GM06990 (cell line): ENCODE measurements around the gene PAN3.

Experiments used
- DNase-seq: peaks from one replicate; pipeline ENCODE4 v3.0.0-alpha.2; 2011; ENCODE audit not compliant: insufficient read length; ENCODE audit errors: extremely low read depth
- H3K27me3 ChIP-seq: replicated peaks from 2 replicates; pipeline ENCODE4 v1.6.0; 2011; ENCODE audit warnings: low read length; ENCODE audit not compliant: control insufficient read depth, insufficient read depth
- H3K36me3 ChIP-seq: 2 replicates; pipeline ENCODE4 v1.5.1; 2011; ENCODE audit warnings: low read length; ENCODE audit not compliant: control insufficient read depth, insufficient read depth
- H3K4me3 ChIP-seq: replicated peaks from 2 replicates; pipeline ENCODE4 v1.5.1; 2011; ENCODE audit warnings: low read depth, mild to moderate bottlenecking, control low read depth, low read length
- TF ChIP-seq, protein P1 (sequence below): IDR thresholded peaks from 2 replicates; pipeline ENCODE4 v1.5.1; 2011; ENCODE audit warnings: low read length, control low read depth, mild to moderate bottlenecking, inconsistent platforms; ENCODE audit not compliant: insufficient read depth, poor library complexity, severe bottlenecking

Gene PAN3

DNA sequence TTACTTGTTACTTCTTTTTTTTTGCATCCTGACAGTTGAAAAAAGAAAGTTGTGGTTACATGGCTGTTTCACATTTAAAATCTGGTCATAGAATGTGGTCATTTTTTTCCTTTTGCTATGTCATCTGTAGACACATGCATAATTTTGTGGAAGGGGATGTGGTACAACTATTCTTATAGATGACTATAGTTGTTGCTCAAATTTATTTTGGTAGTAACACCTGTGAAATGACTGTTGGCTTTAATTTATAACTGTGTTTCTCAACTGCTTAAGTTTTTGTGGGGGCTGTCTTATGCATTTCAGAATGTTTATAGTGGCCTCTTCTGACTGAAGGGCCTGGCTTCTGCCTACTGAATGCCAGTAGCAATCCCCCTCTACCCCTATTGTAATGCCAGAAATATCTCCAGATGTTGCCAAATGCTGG lies 130.5 kb downstream of the PAN3 start:
- TF ChIP-seq, protein P1, sequence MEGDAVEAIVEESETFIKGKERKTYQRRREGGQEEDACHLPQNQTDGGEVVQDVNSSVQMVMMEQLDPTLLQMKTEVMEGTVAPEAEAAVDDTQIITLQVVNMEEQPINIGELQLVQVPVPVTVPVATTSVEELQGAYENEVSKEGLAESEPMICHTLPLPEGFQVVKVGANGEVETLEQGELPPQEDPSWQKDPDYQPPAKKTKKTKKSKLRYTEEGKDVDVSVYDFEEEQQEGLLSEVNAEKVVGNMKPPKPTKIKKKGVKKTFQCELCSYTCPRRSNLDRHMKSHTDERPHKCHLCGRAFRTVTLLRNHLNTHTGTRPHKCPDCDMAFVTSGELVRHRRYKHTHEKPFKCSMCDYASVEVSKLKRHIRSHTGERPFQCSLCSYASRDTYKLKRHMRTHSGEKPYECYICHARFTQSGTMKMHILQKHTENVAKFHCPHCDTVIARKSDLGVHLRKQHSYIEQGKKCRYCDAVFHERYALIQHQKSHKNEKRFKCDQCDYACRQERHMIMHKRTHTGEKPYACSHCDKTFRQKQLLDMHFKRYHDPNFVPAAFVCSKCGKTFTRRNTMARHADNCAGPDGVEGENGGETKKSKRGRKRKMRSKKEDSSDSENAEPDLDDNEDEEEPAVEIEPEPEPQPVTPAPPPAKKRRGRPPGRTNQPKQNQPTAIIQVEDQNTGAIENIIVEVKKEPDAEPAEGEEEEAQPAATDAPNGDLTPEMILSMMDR = no peak
- peak; percentile 84 for DNase-seq
- Histone ChIP-seq H3K4me3 (no peak overlapping the region), H3K27me3 (no peaks in the 10 kb centered on the region), H3K36me3 (peaks cover 5% of the 10 kb centered on the region)

DNA sequence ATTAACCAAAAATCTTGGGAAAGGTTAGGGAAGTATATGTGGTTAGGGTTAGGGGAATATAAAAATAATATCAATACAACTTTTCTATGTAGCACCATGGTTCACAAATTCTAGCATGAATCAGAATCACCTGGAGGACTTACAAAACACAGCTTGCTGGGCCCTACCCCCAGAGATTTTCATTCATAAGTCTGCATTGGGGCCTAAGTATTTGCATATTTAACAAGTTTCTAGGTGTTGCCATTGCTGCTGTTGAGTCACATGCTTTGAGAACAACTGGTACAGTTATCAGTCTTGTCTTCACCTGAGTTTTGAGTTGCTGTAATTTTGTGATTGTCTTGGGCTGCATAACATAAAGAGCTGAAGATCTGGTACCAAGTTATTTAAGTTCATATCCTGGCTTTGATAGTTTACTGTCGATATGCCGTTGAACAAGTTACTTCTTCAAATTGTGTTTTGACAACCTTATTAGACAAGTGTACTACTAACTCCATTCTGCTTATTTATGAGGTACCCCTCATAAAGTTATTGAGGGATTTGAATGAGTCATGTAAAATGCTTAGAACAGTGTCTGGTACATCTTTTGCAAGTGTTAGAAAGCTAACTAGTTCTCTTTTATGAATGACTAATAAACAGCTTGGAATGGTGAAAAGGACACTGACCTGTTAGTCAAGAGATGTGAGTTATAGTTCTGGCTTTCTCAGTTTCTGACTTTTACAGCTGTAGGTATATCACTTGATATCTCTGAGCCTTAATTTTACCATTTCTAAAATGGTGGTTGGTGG lies 132.9 kb downstream of the PAN3 start:
- Histone ChIP-seq H3K4me3 (no peak overlapping the region), H3K27me3 (no peaks in the 10 kb centered on the region), H3K36me3 (peaks cover 5% of the 10 kb centered on the region)
- DNase-seq = no peak
- TF ChIP-seq, protein P1 = no peak

- DNase-seq = no peak
- TF ChIP-seq, protein P1 = no peak
- Histone ChIP-seq H3K36me3 (peaks cover 3% of the 10 kb centered on the region), H3K4me3 (no peak overlapping the region), H3K27me3 (no peaks in the 10 kb centered on the region)
These were observed 135.6 kb downstream of the PAN3 start for GRCh38 chr13:28273919-28274318.

- peaks cover 5% of the 10 kb centered on the region for H3K36me3 ChIP-seq
- no peak overlapping the region for H3K4me3 ChIP-seq
- TF ChIP-seq, protein P1 = no peak
- no peak for DNase-seq
- H3K27me3 ChIP-seq = no peaks in the 10 kb centered on the region
These were observed 144.1 kb downstream of the PAN3 start for GRCh38 chr13:28282451-28282850.

GRCh38 chr13:28283600-28283999 lies 145.3 kb downstream of the PAN3 start:
- H3K36me3 ChIP-seq = peaks cover 4% of the 10 kb centered on the region
- DNase-seq = no peak
- H3K27me3 ChIP-seq = no peaks in the 10 kb centered on the region

More at GRCh38 chr13:28283600-28283999, 145.3 kb downstream of the PAN3 start:
- H3K4me3 ChIP-seq = no peak overlapping the region
- TF ChIP-seq, protein P1 = no peak
